ENCODE results near the gene GRM8.

The GRM8 gene

GRCh38 chr7:126529833-126530232 is 722.9 kb downstream of the GRM8 start:
- DNase-seq (ENCODE audit: low read depth in 2 of 2): no peak

GRCh38 chr7:126529254-126529653 is 723.5 kb downstream of the GRM8 start:
- no peak for DNase-seq (ENCODE audit: low read depth in 2 of 2)

- DNase-seq (ENCODE audit: low read depth in 2 of 2): no peak
Observed at GRCh38 chr7:126525906-126526305, 726.8 kb downstream of the GRM8 start.

- DNase-seq (ENCODE audit: low read depth in 2 of 2): no peak
Observed at GRCh38 chr7:126524967-126525366, 727.8 kb downstream of the GRM8 start.

DNA sequence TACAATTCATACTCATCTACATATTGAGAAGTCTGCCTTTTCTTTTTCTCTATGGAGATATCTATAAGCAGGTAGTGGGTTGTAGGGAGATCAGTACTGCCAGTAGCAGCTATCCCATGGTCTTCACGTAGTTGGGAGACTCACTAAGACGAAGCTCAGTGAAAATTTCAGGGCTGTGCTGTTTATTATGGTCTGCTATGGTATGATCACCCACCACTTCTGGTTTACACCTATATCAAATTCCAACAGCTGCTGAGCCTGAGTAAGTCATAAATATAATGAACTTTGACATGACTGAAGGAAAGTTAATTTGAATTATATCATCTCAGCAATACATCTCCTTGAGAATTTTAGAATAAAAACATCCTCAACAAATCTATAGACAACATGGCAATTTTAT is 741.7 kb downstream of the GRM8 start:
- no peak for DNase-seq (ENCODE audit: low read depth in 2 of 2)

DNA sequence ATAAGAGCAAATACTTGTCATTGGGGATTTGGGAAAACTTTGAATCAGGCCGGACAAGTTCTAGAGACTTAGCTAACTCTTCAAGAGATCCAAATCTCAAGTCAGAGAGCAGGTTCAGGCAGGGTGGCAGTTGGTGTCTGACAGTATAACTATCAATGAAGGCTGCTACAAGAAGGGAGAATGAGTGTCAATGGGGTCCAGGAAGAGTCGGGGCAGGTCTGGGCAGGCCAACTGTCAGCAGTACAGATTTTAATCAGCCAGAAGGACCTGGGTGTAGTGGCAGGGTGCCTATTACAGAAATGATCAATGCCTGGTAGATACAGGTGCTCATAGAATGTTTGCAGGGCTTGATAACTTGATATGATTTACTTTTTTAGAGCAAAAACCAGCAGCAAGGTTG is 751.1 kb downstream of the GRM8 start:
- no peak for DNase-seq (ENCODE audit: low read depth in 2 of 2)

DNA sequence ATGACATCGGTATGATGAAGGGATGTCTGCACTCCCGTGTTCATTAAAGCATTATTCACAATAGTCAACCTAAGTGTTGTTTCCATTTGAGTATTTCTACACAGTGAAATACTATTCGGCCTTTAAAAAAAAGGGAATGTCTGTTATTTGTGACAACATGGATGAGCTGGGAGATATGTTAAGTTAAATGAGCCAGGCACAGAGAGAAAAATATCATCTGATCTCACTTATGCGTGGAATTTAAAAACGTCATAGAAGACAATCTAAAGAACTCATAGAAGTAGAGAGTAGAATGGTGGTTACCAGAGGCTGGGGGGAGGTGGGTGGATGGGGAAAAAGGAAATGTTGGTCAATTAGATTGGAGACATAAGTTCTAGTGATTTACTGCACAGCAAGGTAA is 753.3 kb downstream of the GRM8 start:
- no peak for DNase-seq (ENCODE audit: low read depth in 2 of 2)

DNA sequence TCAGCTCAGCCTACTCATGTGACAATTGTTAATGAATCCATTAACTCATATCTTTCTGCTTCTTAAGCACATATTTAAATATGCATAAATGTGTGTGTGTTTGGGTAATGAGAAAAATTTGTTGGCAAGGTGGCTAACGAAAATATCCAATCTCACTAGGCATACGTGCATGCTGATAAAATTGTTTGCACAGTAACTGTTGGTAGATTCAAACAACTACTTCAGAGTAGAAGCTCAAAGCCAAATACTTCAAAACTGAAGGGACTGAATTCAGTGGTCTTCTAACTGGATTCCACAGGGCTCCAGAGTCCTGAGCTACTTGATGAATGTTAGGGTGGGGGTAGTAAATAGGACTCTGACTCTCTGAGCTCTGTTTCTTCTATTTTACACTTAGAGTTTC is 757.0 kb downstream of the GRM8 start:
- DNase-seq (ENCODE audit: low read depth in 2 of 2): no peak

DNA sequence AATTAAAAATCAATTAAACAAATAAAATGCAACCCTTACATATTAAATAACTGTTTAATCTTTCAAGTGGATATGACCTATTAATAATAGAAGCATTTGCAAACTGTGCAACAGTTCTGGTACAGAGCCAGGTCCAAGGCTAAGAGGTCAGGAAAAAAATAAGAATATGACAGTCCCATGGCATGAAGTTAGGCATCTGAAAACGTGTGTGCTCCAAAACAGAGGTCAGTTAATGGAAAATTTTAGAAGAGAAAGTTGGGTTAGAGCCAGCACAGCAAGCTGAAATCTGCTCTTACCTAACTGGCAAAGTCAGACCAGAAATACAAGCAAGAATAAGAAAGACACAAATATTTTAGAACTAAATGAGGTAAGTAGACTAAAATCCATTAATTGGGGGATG is 757.7 kb downstream of the GRM8 start:
- DNase-seq (ENCODE audit: low read depth in 2 of 2): no peak

GRCh38 chr7:126493801-126494200 is 758.9 kb downstream of the GRM8 start:
- no peak for DNase-seq (ENCODE audit: low read depth in 2 of 2)

DNA sequence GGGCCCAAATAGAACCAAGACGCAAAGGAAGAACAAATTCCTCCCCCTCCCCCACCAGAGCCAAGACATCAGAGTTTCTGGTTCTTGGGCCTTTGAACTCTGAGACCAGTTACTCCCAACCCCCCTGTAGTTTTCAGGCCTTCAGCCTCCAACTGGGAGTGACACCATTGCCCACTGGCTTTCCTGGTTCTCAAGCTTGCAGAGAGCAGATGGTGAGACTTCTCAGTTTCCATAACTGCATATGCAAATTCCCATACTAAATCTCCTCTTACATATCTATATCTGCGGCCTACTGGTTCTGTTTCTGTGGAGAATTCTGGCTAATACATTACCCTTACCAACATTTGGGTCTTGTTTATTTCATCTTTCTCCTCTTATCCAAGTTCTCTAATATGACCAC is 762.9 kb downstream of the GRM8 start:
- DNase-seq (ENCODE audit: low read depth in 2 of 2): no peak

DNA sequence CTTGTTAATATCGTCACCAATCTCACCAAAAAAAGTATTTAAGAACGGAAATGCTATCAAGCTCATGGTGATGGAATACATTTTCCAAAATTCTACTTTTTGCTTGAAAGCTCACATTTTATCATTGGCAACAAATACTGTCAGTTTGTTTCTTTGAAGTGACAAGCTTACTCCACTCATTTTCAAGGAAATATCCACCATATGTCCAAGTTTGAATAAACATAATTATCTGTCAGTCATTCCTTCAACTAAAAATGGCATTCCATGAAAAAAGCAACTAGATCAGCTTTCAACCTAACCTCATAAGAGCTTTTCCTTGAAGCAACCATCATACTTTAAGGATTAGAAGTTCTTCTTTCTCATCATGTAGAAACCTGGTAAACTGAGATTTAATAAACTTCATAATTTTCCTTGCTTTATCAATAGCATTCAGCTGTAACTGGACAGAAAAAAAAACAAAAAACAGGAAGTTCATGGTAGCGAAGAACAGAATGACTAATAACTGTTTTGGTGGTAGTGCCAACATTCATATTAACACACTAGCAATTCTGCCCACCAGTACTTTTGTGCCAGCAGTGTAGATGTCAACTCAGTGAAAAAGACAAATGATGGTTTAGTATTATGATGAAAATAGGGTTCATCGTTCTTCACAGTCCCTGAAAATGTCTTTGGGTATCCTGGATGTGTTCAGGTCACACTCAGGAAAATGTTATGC is 764.9 kb downstream of the GRM8 start:
- no peak for DNase-seq (ENCODE audit: low read depth in 2 of 2)

- no peak for DNase-seq (ENCODE audit: low read depth in 2 of 2)
Observed at GRCh38 chr7:126486806-126487205, 765.9 kb downstream of the GRM8 start.

- no peak for DNase-seq (ENCODE audit: low read depth in 2 of 2)
Observed at GRCh38 chr7:126485791-126486190, 767.0 kb downstream of the GRM8 start.

GRCh38 chr7:126483972-126484371 is 768.8 kb downstream of the GRM8 start:
- DNase-seq (ENCODE audit: low read depth in 2 of 2): no peak

GRCh38 chr7:126472825-126473224 is 779.9 kb downstream of the GRM8 start:
- DNase-seq (ENCODE audit: low read depth in 2 of 2): no peak

- no peak for DNase-seq (ENCODE audit: low read depth in 2 of 2)
Observed at GRCh38 chr7:126462405-126462804, 790.3 kb downstream of the GRM8 start.

DNA sequence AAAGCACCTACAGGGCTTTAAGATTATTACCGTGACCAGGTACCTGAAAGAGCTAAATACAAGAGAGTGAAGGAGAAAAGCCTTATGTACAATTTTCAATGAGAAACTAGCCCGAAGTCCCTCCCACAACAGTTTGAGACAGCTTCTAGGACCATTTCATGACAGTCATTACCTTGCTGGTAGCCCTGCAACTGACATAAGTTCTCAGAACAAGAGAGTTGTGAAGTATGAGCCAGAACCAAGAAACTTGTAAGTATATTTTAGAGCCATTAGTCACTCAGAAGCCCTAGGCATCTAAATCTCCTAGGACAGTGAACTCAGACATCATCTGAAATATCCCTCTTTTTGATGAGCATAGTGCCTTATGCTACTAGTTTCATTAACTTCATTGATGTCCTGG is 792.1 kb downstream of the GRM8 start:
- DNase-seq (ENCODE audit: low read depth in 2 of 2): no peak

DNA sequence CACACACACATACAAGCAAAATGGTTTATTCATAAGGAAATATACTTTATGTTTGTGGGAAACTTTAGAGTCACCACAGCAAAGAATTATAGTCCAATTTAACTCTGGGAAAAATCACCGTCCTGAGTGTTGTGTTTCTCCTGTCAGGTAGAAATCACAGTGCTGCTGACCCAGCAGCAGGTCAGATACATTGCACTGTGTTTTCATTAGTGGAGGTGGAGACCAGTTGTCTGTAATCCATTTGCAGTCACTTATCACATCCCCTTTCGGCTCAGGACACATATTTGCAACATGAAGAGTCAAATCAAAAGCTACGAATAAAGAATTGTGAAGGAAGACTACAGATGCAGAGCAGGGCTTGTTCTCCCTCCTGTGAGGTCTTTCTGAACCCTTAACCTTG is 799.6 kb downstream of the GRM8 start:
- DNase-seq (ENCODE audit: low read depth in 2 of 2): no peak

DNA sequence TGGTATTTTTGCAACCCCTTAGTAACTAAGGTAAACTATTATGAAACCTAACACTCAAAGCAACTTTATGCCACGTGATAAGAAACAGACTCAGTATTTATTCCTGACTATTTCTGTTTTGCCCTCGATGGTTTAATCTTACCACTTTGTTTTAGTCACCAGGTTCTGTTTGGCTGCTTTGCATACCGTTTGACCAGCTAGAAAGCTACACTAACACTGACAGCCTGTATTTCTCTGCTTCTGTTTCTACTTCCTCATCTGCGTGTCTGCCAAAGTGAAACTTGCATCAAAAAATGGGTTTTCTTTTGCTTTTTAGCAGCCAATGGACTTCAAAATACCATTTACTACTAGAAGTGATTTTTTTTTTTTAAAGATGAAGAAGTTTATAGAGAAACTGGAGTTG is 802.5 kb downstream of the GRM8 start:
- DNase-seq (ENCODE audit: low read depth in 2 of 2): no peak

GRCh38 chr7:126449611-126450268 is 803.0 kb downstream of the GRM8 start:
- no peak for DNase-seq (ENCODE audit: low read depth in 2 of 2)

- DNase-seq (ENCODE audit: low read depth in 2 of 2): no peak
Observed at GRCh38 chr7:126447984-126448383, 804.8 kb downstream of the GRM8 start.

DNA sequence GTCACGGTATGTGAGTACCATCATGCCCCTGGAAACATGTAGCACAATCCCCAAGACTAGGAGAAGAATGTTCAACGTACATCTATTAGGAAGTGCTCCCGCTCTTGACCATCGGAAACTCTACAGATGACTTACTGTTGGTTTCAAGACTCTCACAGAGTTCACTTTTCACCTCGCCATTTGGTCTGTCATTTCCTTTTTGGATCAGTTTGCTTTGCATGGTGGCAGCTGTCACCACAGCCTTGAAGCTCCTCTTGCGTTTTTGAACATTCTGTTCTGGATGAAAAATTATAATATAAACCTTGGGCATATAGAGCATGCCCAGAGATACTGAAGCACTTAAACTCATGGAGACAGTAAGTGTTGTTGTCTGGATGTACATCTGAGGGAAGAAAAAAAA is 806.8 kb downstream of the GRM8 start:
- no peak for DNase-seq (ENCODE audit: low read depth in 2 of 2)

DNA sequence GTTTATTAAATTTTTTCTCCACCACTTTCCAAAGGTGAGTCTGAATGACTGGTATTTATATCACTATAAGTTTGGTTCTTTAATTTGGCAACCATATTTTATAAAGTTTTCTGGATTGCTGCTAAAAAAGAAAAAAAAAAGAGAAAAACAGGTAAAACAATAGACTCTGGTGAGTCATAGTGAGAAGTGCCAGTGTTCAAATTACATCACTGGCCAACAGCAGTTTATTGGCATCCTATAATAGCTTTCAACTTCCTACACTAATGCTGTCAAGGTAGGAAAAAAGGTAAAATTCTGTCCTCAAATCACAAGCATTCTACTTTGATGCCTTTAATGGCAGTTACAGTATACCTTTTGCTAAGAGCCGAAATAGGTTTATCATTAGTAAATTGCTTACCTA is 808.8 kb downstream of the GRM8 start:
- DNase-seq (ENCODE audit: low read depth in 2 of 2): no peak
